Myocyte (in vitro differentiated cells): Measurements from ENCODE around the gene RBBP8NL. TPM values are rescaled to one million over a fixed set of nuclear protein-coding genes. Genes with fewer than 3 reads are reported as not detected.
"Not testable (repeated sequence)": the region's sequence is repeated elsewhere in the genome, so short reads cannot be mapped to it uniquely, and the experiment has no call there.

ENCODE experiments used
- DNase-seq: peaks from one replicate; pipeline ENCODE4 v3.0.0-alpha.2; 2012; ENCODE audit warnings: low read depth
- total RNA-seq: library from RNA; depleted of rRNA; stranded (reverse); fragments of >200 nt; gene quantifications from 2 replicates; pipeline ENCODE4 v1.2.3, GENCODE V29; 2014

RBBP8NL gene
- total RNA-seq, 1 donor from 2014 or later, result 0.05 TPM

DNA sequence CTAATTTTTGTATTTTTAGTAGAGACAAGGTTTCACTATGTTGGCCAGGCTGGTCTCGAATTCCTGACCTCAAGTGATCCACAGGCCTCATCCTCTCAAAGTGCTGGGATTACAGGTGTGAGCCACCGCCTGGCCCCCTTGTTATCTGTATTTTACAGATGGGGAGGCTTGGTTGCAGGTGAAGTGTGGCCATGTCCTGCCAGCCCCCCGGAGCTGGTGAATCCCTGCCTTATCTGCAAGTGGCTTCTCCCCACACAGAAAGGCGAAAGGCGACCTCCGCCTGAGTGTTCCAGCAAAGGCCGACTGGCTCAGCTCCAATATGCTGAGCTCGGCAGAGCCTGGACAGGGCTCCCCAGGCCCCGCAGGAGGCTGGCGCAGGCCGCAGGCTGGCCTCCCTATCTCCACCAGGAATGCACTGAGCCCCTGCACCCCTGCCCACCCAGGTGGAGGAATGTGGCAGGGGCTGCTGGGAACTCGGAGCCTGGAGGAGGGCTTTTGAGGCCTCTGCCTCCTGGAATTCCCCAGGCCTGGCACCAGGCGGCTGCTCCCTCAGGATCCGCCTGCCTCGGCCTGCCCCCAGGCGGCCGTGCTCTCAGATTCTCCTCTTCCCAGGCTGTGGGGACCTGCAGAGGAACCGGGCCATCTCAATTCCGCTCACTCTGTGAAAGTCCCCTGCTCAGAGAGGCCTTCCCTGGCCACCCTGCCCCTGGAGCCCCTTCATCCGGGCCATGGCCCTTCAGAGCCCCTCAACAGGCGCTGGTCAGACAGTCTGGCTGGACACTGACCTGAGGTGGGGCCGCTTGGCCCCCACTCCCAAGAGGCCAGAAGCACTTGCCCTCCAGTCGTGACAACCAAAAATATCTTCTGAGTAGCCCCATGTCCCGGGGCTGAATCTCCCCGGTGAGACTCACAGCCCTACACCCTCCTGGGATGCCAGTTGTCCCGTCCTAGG is 51.0 kb downstream of the RBBP8NL start:
- DNase-seq, result peak; percentile 45

DNA sequence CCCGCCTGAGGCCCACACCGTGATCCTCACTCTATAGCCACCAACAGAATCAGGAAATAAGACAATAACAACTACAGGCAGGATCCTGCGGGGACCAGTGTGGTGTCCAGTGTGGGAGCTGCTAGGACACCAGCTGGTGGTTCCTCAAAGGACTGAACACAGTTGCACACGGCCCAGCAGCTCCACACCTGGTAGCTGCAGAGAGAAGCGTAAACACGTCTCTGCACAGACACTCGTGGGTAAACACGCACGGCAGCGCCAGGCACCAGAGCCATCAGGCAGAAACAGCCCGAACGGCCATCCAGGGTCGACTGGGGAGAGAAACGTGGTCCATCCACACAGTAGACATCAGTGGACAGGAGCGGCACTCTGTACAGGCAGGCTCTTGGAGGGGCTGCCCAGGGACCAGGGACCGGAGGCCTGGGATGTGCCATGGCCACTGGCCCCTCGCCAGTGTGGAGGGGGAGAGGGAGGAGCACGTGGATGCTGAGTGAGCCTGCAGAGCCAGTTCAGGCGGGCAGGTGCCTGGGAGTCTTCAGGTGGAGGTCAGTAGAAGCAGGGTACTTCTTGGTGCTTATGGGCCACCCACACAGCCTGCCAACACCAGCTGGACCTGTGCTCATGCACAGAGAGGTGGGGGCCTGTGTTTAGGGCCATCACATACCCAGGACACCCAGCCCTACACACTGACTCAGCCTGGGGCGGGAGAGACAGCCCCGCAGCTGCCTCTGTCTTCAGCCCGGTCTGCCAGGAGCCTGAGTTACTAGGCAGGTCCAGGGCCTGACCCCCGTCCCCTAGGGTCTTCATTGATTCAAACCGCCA is 52.8 kb downstream of the RBBP8NL start:
- peak; percentile 66 for DNase-seq

DNA sequence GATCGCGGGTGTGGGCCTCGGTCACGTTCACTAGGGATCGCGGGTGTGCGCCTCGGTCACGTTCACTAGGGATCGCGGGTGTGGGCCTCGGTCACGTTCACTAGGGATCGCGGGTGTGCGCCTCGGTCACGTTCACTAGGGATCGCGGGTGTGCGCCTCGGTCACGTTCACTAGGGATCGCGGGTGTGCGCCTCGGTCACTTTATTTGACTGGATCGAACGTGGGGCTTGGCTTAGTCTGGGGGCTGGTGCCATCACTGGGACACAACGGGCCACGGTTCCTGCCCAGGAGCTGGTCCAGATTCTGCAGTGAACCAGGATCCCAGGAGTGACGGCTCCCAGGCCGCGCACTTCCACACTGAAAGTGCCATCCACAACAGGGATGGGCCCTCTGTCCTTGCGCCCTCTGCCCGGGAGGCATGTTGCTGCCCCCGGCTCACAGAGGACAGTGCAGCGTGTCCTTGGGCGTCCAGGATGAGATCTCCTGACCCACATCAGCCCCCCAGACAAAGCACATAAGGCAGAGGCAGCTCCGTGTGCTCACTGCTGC is 53.6 kb downstream of the RBBP8NL start:
- not testable (repeated sequence) for DNase-seq

DNA sequence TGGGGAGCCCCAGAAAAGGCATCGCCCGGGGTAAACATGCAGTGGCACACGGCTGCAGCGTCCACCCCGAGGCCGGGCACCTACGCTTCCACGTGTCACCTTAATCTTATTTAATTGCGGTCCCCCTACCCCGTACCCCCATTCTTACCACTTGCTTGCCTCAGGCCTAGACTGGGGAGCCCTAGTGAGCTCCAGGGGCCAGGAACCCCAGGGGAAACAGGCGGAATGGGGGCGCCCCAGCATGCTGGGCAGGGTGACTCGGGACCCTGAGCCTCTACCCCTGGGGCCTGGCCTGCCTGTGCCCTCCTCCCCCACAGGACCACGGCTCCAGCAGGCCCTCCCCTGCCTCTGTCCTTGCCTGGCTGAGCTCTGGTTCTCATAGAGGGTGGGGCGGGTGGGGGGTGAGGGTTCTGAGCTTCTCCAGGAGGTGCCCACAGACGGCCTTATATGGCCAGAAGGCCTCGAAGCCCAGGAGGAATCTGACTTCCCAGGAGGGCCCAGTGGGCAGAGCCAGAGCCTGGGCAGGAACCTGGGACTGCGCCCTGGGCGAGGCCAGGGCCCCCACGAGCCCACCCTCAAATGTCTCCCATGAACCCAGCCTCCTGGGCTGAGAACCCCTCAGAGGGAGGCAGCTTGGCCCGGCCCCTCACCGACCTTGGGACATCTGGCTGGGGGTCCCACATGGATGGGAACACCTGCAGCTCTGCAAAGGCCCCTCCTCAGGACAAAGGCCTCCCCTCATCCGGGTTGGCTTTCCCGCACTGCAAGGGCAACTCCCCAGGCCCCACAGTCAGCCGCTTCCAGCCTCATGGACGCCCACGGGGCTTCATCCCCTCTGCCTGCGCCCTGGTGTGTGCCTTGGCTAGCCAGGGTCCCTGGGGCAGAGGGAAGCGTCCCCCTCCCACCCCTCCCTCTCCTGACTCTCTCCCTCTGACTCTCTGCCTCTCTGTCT is 55.0 kb downstream of the RBBP8NL start:
- no peak for DNase-seq

DNA sequence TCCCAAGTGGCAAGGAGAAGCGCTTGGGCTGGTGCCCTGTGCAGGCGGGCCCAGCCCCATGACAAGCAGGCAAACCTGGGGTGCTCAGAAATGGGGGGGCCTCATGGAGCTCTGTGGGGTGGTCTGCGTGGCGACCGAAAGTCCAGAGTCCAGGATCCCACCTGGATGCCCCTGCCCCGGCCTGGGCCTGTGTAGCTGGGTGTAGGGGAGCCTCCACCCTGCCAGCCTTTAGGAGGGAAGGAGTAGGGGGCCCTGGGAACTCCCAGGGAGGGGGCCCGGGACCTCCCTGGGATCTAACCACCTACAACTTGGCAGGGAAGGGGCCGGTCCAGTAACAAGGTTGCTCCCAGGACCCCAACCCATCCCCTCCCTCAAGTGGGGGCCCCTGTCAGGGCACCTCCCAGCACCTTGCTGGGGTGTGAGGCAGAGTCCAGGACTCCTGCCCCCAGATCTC is 55.7 kb downstream of the RBBP8NL start:
- DNase-seq, result no peak

DNA sequence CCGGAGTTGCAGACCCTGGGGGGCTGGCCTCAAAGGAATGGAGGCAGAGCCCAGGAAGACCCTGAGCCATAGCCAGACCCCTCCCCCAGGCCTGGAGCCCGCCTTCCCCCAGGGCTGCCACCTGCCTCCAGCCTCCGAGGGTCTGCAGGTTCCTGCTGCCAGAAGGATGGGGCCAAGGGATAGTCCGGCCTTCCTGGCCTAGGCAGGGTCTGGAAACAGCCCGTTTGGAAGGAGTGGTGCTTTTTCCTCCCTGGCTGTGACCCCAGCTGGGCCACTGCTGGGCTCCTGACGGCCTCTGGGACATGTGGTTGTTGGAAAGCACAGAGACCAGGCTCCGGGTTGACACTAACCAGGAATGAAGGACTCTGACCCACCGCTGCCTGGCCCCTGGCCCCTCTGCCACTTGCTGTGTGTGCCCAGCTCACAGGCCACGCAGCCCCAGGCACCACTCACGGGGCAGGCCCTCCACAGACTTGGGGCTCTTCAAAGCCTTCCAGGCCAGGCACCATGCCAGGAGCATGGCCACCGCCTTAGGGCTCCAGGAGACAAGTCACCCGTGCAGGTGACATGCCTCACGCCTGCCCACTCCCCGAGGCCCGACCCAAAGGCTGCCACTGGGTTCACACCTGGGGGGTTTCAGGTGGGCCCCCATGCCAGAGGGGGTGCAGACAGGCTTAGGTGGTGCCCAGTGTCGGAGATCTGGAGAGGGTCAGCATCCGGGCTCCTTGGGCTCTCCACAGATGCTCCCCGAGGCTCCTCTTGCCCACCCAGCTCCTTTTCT is 56.3 kb downstream of the RBBP8NL start:
- no peak for DNase-seq

DNA sequence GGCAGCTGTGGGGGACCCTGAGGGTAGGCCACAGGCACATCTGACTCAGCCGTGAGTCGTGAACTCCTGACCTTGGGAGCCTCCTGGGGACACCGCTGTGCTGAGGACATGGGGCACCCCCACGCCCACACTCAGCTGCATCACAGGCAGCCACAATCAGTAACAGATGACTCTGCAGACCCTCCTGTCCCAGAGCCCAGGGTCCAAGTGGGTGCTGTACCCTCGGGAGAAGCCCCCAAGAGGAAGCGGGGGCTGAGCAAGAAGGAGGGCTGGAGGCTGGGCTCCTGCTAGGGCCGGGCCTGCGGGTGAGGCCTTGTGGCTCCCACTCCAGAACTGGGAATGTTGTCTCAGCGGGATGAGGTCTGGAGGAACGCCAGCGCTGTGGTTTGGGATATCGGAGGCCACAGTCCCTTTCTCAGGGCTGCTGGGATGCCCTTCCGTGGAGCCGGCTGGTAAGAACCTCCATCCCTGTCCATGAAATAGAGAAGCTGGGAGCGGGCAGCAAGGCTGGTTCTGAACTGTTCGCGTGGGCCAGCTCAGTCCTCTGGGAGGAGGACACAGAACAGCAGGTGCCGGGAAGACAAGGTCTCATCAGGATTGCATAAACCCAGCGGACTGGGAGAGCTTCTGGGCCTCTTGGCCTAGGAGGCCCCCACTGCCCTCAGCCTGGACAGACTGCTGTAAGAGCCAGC is 57.1 kb downstream of the RBBP8NL start:
- DNase-seq, result peak; percentile 99

DNA sequence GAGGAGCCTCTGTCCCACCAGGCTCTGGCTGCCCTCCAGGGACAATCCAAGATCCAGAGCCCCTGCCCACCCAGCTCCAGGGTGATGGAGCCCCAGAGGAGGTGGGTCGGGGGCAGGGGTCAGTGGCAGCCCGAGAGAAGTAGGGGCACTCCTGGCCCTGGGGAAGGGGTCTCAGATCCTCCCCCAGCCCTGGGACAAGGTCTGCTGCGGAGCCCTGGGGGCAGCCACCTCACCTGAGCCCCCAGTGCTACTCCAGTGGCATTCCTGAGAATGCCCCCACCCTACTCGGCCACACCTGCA is 57.6 kb downstream of the RBBP8NL start:
- DNase-seq, result no peak

DNA sequence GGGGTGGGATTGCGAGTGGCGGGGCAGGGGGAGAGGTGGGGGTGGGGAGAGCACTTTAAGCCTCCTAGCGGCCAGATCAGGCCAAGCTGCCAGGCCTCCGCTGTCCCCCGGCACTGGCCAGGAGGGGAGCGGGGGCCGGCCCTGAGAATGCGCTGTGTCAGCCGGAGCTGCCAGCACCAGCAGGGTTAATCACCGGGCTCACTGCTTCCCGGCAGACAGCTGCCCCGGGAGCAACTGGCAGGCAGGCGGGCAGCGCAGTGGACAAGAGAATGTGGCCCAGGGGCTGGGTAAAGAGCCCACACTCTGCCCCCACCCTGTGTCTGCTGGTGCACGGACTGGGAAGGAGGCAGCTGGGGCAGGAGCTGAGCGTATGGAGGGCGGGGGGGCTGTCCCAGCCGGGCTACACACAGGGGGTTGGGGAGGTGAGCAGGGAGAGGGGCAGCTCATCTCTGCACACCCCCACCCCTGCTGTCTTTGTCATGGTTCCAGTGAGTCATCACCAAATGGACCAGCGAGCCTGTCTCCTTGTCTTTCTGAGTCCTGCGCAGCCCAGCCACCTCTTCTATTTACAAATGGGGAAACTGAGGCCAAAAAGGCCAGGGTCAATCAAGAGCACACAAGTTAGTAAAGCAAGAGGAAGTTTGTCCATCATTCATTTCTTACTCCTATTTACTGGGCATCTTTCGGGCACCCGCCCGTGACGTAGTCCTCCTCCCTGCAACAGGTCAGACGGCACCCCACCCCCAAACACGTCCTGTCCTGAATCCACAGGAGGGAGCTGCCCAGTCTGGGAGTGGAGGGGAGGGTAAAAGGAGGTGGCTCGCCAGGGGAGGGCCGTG is 58.1 kb downstream of the RBBP8NL start:
- peak; percentile 98 for DNase-seq

DNA sequence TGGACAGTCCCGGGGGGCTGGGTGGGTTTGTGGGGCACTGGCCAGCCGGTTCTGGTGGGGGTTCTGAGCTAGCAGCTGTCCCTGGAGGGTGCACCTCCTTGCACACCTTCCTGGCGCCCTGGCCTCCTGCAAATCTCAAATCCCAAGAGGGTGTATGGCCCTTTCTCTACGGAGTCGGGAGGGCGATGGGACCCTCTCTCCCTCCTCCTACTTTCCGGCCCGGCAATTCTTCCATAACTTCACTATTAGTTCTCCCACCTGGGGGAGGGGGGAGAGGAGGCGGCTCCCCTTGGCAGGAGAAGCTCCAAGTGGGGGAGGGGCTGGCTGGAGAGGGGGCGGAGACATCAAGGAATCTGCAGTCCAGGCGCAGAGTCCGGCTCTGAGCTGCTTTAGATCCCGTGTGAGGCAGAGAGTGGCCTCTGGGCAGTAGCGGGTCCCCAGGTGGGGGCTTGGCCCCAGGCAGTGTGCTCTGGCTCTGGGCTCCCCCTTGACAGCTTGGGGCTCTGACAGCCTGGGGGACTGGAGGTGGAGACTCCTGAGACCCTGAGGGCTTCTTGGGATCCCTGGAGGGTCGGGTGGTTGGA is 58.9 kb downstream of the RBBP8NL start:
- DNase-seq, result peak; percentile 85

DNA sequence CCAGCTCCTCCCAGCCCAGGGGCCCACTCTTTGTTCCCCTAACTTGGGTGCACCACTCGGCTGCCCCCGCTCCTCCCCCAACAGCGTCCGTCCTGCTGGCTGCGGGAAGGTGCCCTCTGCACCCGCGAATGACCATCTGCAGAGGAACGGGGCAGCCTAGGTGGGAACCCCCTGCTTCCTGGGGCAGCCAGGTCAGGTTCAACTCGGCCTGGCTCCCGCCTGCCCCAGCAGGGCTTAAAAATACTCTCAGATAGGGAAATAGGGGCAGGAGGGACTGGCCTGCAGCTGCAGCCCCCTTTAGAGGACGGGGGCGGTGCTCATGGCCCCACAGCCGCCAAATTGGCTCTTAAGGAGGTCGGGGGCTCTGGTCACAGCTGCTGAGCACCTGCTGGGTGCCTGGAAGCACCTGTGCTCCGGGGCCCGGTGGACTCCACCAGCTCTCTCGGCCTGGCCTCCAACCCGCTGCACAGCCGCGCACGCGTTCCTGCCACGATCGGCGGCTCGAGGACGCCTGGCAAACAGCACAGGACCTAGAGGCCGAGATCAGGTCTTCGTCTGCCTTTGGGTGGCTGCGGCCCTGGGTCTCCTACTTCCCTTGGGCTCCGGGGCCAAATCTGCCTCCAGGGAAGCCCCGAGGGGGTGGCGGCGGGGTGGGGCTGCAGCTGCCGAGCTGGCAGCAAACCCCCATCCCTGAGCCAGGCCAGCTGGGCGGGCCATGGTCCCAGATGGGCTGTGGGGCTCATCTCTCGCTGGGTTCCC is 59.5 kb downstream of the RBBP8NL start:
- peak; percentile 91 for DNase-seq

DNA sequence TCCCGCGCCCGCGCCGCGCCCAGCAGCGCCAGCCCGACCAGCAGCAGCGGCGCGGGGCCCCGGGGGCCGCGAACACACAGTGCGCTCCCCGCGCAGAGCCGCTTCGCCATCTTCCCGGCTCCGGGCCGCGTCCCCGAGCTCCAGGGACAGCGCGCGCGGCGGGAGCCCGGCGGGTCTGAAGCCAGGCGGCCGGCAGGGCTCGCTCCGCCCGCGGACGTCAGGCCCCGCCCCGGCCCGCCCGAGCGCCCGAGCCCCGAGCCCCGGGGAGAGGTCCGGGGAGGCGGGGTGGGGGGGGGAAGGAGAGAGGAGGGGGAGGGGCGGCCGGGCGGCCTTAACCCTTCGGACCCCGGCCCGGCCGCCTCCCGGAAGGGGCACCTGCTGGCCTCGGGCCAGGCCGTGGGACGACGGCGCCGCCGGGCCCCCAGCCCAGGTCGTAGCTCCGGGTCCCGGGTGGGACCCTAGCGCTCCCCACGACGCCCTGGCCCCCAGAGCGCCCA is 60.2 kb downstream of the RBBP8NL start, which contains the start of gene LAMA5:
Gene LAMA5 (minus strand): TSS at position 177 of the 497 bp plus-strand sequence. CDS start 67 bp downstream, at position 110.
- peak; percentile 68 for DNase-seq

DNA sequence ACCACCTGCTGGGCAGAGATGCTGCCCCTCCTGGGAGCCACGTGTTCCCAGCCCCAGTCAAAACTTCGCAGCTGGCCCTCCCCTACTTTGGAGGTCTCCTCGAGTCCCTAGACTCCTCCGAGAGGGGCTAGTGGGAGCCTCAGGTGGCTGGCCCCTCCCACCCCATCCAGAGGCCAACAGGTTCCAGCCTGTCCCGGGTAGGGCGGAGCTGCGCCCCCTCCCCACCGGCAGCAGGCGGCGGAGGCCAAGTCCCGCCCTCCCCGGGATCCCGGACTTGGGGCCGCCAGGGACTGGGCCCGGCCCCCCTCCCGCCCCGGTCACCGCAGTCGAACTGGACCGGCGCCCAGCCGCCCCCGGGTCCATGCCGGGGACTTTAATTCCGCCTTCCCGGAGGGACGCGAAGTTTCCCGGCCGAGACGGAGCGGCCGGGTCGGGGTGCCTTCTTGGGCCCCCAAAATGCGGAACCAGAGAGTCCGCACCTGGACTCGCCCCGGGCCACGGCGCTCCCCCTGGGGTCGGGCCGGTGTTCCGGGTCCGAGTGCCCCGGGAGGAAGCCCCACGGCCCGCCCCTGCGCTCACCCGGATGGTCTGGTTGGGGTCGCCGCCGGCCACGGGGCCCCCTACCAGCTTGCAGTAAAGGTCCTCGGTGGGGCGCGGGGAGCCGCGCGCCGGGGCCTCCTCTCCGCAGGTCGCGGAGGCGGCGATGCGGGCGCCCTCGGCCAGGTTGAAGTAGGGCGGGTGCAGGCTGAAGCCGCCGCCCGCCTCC is 60.8 kb downstream of the RBBP8NL start:
- peak; percentile 45 for DNase-seq

DNA sequence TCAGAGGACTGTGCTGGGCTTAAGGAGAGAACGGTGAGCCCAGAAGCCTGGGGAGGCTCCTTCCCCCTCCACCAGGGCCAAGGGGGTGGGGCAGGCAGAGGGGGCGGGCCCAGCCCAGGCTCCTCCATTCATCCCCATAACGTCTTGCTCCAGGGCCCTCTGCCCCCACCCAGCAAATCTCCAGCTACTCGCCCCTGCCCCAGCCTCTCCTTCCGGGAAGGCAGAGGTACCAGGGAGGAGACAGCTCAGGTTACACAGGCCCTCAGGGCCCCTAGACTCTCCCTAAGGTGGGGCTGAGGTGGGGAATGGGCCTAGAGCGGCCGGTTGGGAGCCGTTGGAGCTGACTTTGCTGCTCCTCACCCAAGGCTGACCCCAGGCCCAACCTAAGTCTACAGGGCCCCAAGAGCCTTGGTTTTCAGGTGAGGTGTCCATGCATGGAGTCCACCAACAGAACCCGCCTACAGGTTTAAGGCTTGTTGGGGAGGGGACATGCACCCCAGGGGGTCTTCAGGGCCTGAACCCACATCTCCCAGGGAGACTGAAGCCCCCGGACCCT is 61.4 kb downstream of the RBBP8NL start:
- DNase-seq, result peak; percentile 50

DNA sequence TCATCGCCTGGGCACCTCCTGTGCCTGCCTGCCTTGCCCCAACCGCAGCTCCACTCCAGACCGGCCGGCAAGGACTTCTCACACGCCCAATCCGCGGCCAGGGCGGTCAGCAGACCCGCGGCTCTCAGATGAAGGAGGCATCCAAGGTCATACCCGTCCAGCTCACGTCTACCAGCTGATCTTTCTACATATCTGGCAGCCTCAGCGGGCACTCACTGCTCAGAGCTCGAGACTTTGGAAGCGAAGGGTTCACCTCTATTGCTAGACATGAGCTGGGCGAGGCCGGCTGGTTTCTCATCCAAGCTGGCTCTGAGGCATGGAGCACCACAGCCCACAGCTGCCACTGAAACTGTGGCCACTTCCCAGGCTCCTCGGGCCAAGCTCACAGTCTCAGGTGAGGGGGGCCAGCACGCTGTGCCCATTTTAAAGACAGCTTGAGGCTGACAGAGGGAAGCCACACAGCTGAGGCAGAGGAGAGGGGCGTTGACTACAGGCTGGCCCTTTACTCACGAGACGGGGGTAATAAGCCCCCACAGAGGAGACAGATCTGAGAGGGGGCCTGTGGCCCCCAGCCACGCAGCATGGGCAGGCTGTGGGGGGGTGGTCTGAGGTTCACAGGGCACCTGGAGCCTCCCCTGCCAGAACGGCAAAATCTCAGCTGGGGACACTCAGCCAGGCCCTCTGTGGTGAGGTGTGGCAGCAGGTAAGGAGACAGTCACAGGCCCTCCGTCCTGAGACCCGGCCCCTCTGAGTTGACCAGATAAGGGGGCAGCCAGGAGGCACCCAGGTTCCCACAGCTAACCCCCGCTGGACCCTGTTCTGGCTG is 62.2 kb downstream of the RBBP8NL start:
- peak; percentile 72 for DNase-seq
